DND-41 (cell line): ENCODE data around the gene CNEP1R1.

ENCODE experiments used
- EZH2 ChIP-seq: IDR thresholded peaks from 3 replicates; pipeline ENCODE4 v1.6.1; 2012; ENCODE audit warnings: borderline replicate concordance, low read depth, mild to moderate bottlenecking, moderate library complexity, low read length, inconsistent platforms; ENCODE audit not compliant: severe bottlenecking
- TF ChIP-seq, protein P1 (sequence below): IDR thresholded peaks from 2 replicates; pipeline ENCODE4 v1.5.1; 2012; ENCODE audit warnings: borderline replicate concordance, low read length, moderate library complexity, mild to moderate bottlenecking; ENCODE audit not compliant: poor library complexity, severe bottlenecking; ENCODE audit errors: extremely low read depth

DNA sequence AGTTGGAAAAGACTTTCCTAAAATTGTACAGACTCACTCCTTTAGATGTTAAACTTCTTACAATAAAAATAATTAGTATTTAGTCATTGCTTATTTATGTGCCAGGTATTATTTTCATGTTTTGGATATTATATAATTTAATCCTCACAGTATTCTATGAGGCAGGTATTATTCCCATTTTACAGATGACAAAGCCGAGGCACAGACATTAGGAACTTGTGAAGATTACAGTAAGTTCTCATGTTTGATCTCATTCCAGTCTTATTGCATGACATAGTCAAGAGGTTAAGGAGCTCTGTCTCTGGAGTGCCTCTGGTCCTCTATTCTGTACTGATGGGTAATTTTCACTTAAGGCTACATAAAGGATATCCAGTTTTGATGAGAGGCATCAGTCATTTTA, 44.0 kb downstream of the CNEP1R1 start:
- TF ChIP-seq, protein P1, sequence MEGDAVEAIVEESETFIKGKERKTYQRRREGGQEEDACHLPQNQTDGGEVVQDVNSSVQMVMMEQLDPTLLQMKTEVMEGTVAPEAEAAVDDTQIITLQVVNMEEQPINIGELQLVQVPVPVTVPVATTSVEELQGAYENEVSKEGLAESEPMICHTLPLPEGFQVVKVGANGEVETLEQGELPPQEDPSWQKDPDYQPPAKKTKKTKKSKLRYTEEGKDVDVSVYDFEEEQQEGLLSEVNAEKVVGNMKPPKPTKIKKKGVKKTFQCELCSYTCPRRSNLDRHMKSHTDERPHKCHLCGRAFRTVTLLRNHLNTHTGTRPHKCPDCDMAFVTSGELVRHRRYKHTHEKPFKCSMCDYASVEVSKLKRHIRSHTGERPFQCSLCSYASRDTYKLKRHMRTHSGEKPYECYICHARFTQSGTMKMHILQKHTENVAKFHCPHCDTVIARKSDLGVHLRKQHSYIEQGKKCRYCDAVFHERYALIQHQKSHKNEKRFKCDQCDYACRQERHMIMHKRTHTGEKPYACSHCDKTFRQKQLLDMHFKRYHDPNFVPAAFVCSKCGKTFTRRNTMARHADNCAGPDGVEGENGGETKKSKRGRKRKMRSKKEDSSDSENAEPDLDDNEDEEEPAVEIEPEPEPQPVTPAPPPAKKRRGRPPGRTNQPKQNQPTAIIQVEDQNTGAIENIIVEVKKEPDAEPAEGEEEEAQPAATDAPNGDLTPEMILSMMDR: no peak
- no peak for TF ChIP-seq EZH2
